ENCODE data around the gene CIC.
"Not testable (repeated sequence)": the region's sequence is repeated elsewhere in the genome, so short reads cannot be mapped to it uniquely, and the experiment has no call there.

CIC gene

DNA sequence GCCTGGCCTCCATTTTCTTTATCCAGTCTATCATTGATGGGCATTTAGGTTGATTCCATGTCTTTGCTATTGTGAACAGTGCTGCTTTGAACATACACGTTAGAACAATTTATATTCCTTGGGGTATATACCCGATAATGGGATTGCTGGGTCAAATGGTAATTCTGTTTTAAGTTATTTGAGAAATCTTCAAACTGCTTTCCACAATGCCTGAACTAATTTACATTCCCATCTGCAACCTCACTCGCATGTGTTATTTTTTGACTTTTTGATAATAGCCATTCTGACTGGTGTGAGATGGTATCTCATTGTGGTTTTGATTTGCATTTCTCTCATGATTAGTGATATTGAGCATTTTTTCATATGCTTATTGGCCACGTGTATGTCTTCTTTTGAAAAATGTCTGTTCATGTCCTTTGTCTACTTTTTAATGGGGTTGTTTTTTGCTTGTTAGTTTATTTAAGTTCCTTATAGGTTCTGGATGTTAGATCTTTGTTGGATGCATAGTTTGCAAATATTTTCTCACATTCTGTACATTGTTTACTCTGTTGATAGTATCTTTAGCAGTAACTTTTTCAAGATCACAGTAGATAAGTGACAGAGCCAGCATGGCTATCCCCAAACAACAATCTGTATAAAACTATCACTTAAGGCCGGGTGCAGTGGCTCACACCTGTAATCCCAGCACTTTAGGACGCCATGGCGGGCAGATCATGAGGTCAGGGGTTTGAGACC, 70.2 kb downstream of the CIC start:
- not testable (repeated sequence) for DNase-seq

- not testable (repeated sequence) for DNase-seq
These were observed 70.9 kb downstream of the CIC start for GRCh38 chr19:42339922-42340321.

GRCh38 chr19:42343344-42344110, 74.5 kb downstream of the CIC start:
- no peak for DNase-seq

DNA sequence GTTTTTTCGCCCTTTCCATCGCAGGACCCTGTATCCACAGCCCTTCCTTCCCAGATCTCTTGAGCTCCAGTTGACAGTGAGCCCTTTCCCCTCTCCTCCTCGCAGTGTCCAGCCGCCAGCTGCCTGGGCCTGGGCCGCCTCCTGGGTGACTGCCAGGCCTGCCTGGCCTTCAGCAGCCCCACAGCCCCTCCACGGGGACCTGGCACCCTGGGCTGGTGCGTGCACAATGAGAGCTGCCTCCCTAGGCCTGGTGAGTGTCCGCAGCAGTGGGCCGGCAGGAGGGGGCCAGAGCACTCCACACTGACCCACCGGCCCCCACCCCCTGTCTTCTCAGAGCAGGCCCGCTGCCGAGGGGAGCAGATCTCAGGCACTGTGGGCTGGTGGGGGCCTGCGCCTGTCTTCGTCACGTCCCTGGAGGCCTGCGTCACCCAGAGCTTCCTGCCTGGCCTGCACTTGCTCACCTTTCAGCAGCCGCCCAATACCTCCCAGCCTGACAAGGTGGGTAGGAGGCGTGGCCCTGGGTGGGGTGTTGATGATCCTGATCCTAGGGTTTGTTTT, 75.4 kb downstream of the CIC start:
- no peak for DNase-seq

Data from GF-D8 (cell line).